HCT116 (cell line): ENCODE measurements around the gene MICA. TPM values are rescaled to one million over a fixed set of nuclear protein-coding genes. Genes with fewer than 3 reads are reported as not detected.

ENCODE experiments used
- ATAC-seq: fragments of 200-7000 bp; cut with Tn5 transposase; 2 replicates; pipeline ENCODE4 v1.9.1; 2020; ENCODE audit warnings: mild to moderate bottlenecking, moderate library complexity
- BruUV-seq: library from RNA; stranded (reverse); fragments of 400-500 nt; replicated peaks from 2 replicates; lab custom pipeline; 2021; lab: Mats Ljungman, UMichigan
- CTCF ChIA-PET: fragments of 300-600 bp; sonication (Branson Sonifier 250); formaldehyde crosslinking; loops from one replicate; lab custom pipeline; 2021; ENCODE audit warnings: antibody characterized with exemption; lab: Charles Lee
- POLR2A ChIA-PET: fragments of 300-600, 350-600 bp; sonication (Branson Sonifier 250); formaldehyde crosslinking; loops from one replicate; lab custom pipeline; 2021; ENCODE audit warnings: antibody characterized with exemption; lab: Charles Lee
- RAD21 ChIA-PET, 2 experiments: fragments of 300-600 bp; sonication (Branson Sonifier 250); formaldehyde crosslinking; loops; one replicate each; lab custom pipeline; 2023; ENCODE audit warnings: low total read pairs in 2 of 2; ENCODE audit not compliant: uncharacterized antibody in 2 of 2, unreplicated experiment in 2 of 2, low non-redundant PET in 1 of 2; lab: Charles Lee
- DNase-seq: peaks from one replicate; pipeline ENCODE4 v3.0.0-alpha.2; 2010; ENCODE audit warnings: low read depth, low spot score
- H2AFZ ChIP-seq: fragments of 200-600 bp; shearing (Covaris generic), sonication (generic); 2 replicates; pipeline ENCODE4 v1.6.1; 2017; ENCODE audit warnings: low read depth, mixed run types, mixed read lengths, antibody characterized with exemption, low read length; ENCODE audit not compliant: poor library complexity, severe bottlenecking
- H3K27ac ChIP-seq: 2 replicates; pipeline ENCODE4 v1.5.1; 2012; ENCODE audit warnings: low read depth, low read length
- H3K27me3 ChIP-seq: fragments of 200-600 bp; sonication (generic); 2 replicates; pipeline ENCODE4 v1.6.1; 2016; ENCODE audit warnings: mixed run types, low read length, mixed read lengths; ENCODE audit not compliant: insufficient read depth
- H3K36me3 ChIP-seq, 2 experiments: fragments of 200-500 bp in 1 of 2; fragments of 200-600 bp in 1 of 2; sonication (Bioruptor generic) in 1 of 2; sonication (generic) in 1 of 2; 2 replicates each; pipeline versions ENCODE4 v1.5.1 to v1.6.1; 2014 to 2016; ENCODE audit warnings: low read length in 2 of 2, inconsistent platforms in 1 of 2, mixed read lengths in 1 of 2, mixed run types in 1 of 2; ENCODE audit not compliant: insufficient read depth in 2 of 2, control insufficient read depth in 1 of 2
- H3K4me1 ChIP-seq, 2 experiments: fragments of 200-600 bp in 1 of 2; sonication (generic) in 1 of 2; 2 replicates each; pipeline versions ENCODE4 v1.5.1 to v1.6.1; 2012 to 2017; ENCODE audit warnings: low read length in 2 of 2, inconsistent platforms in 1 of 2, mild to moderate bottlenecking in 1 of 2, mixed read lengths in 1 of 2, mixed run types in 1 of 2, moderate library complexity in 1 of 2; ENCODE audit not compliant: insufficient read depth in 2 of 2, control insufficient read depth in 1 of 2
- H3K4me2 ChIP-seq: fragments of 200-600 bp; sonication (generic); 2 replicates; pipeline ENCODE4 v1.6.1; 2017; ENCODE audit warnings: mixed run types, low read length, mixed read lengths
- H3K4me3 ChIP-seq, 2 experiments: fragments of 200-600 bp in 1 of 2; sonication (generic) in 1 of 2; replicated peaks in 1 of 2; 2 replicates each; pipeline ENCODE4 v1.5.1; 2011 to 2016; ENCODE audit warnings: low read length in 2 of 2, control low read depth in 1 of 2, low read depth in 1 of 2, mild to moderate bottlenecking in 1 of 2, mixed read lengths in 1 of 2, mixed run types in 1 of 2
- H3K79me2 ChIP-seq: fragments of 200-600 bp; sonication (generic); 2 replicates; pipeline ENCODE4 v1.6.1; 2017; ENCODE audit warnings: mild to moderate bottlenecking, mixed run types, low read length, moderate library complexity, mixed read lengths; ENCODE audit not compliant: insufficient read depth
- H3K9ac ChIP-seq: fragments of 200-600 bp; sonication (generic); 2 replicates; pipeline ENCODE4 v1.6.1; 2016; ENCODE audit warnings: low read length, mixed read lengths
- H3K9me2 ChIP-seq: fragments of 200-600 bp; sonication (generic), shearing (Covaris generic); 2 replicates; pipeline ENCODE4 v1.6.1; 2017; ENCODE audit warnings: mixed run types, mild to moderate bottlenecking, moderate library complexity; ENCODE audit not compliant: insufficient read depth
- H3K9me3 ChIP-seq, 2 experiments: fragments of 200-500 bp in 1 of 2; fragments of 200-600 bp in 1 of 2; sonication (Bioruptor generic) in 1 of 2; sonication (generic) in 1 of 2; 2 replicates each; pipeline ENCODE4 v1.6.1; 2014 to 2017; ENCODE audit warnings: low read length in 2 of 2, mixed read lengths in 2 of 2, inconsistent platforms in 1 of 2, low read depth in 1 of 2, mild to moderate bottlenecking in 1 of 2, mixed run types in 1 of 2, moderate library complexity in 1 of 2; ENCODE audit not compliant: control insufficient read depth in 1 of 2, insufficient read depth in 1 of 2
- H4K20me1 ChIP-seq: fragments of 200-600 bp; sonication (generic), shearing (Covaris generic); 2 replicates; pipeline ENCODE4 v1.6.1; 2017; ENCODE audit warnings: mixed run types, mild to moderate bottlenecking, moderate library complexity; ENCODE audit not compliant: insufficient read depth
- EGR1 ChIP-seq: IDR thresholded peaks from 2 replicates; pipeline ENCODE4 v1.6.1; 2012; ENCODE audit warnings: low read depth
- FOSL1 ChIP-seq: IDR thresholded peaks from 2 replicates; pipeline ENCODE4 v1.6.1; 2012; ENCODE audit warnings: low read depth
- JUND ChIP-seq: IDR thresholded peaks from 2 replicates; pipeline ENCODE4 v1.6.1; 2012
- POLR2A ChIP-seq: IDR thresholded peaks from 2 replicates; pipeline ENCODE4 v1.7.0; 2011; ENCODE audit warnings: borderline replicate concordance; ENCODE audit not compliant: insufficient read depth, insufficient read length; ENCODE audit errors: extremely low read depth
- RAD21 ChIP-seq: IDR thresholded peaks from 2 replicates; pipeline ENCODE4 v1.6.1; 2012; ENCODE audit warnings: low read depth, mild to moderate bottlenecking
- TCF7L2 ChIP-seq: IDR thresholded peaks from 2 replicates; pipeline ENCODE4 v1.7.0; 2011; ENCODE audit warnings: borderline replicate concordance, inconsistent platforms; ENCODE audit not compliant: insufficient read depth, insufficient read length; ENCODE audit errors: extremely low read depth
- YY1 ChIP-seq: IDR thresholded peaks from 2 replicates; pipeline ENCODE4 v1.6.1; 2011; ENCODE audit warnings: low read length, low read depth, moderate library complexity, mild to moderate bottlenecking; ENCODE audit not compliant: insufficient replicate concordance; ENCODE audit errors: extremely low read depth
- ZBTB33 ChIP-seq: IDR thresholded peaks from 2 replicates; pipeline ENCODE4 v1.6.1; 2011; ENCODE audit warnings: mild to moderate bottlenecking, low read length, moderate library complexity; ENCODE audit not compliant: insufficient replicate concordance; ENCODE audit errors: extremely low read depth
- intact Hi-C: fragments of 100-400 bp; cut with micrococcal nuclease; formaldehyde crosslinking; loops from 2 replicates; pipeline ENCODE4 v1.10.0; 2022
- total RNA-seq: library from RNA; stranded (reverse); gene quantifications from one replicate; pipeline ENCODE4 v1.2.1, GENCODE V29; 2021; ENCODE audit not compliant: unreplicated experiment
- TF ChIP-seq, protein P1 (sequence below): IDR thresholded peaks from 2 replicates; pipeline ENCODE4 v1.6.1; 2012; ENCODE audit warnings: low read depth
- TF ChIP-seq, protein P2 (sequence below), 3 experiments: fragments of 200-600 bp in 1 of 3; sonication (generic) in 1 of 3; IDR thresholded peaks in 2 of 3; conservative IDR thresholded peaks in 1 of 3; 2 replicates each; pipeline ENCODE4 v1.5.1; 2012 to 2017; ENCODE audit warnings: low read depth in 2 of 3, low read length in 2 of 3, antibody characterized with exemption in 1 of 3, borderline replicate concordance in 1 of 3, control low read depth in 1 of 3, mild to moderate bottlenecking in 1 of 3, mixed read lengths in 1 of 3, mixed run types in 1 of 3, moderate library complexity in 1 of 3; ENCODE audit not compliant: insufficient read depth in 1 of 3
- TF ChIP-seq, protein P3 (sequence below): IDR thresholded peaks from 2 replicates; pipeline ENCODE4 v1.6.1; 2012

Gene MICA
- total RNA-seq, 1 experiment from 2014 or later, result 24.1 TPM

GRCh38 chr6:31464252-31465184 lies 61.1 kb downstream of the MICA start:
- H4K20me1 ChIP-seq, result no peaks in the 10 kb centered on the region
- H3K4me2 ChIP-seq, result no peak overlapping the region
- CTCF ChIA-PET, result no interaction called here
- BruUV-seq, result no TSS peak
- no peak overlapping the region for H3K4me3 ChIP-seq
- POLR2A ChIA-PET, result no interaction called here
- H3K9me2 ChIP-seq, result no peaks in the 10 kb centered on the region
- H3K27me3 ChIP-seq, result no peaks in the 10 kb centered on the region
- DNase-seq (no peak), ATAC-seq (no peak)
- H3K36me3 ChIP-seq, result 0 out of 4 replicates have a peak, but pooled peaks cover 0 to 5% of the 10 kb centered on the region in 2 experiments
- peaks cover 8 to 20% of the 10 kb centered on the region in 2 experiments for H3K4me1 ChIP-seq
- intact Hi-C loops, result no loop called here
- no peaks in the 10 kb centered on the region for H3K79me2 ChIP-seq
- H3K27ac ChIP-seq, result no peak overlapping the region
- no peak for TF ChIP-seq ZBTB33
- TF ChIP-seq YY1, result no peak
- TF ChIP-seq EGR1, result no peak
- no peak for TF ChIP-seq TCF7L2
- no peak for TF ChIP-seq POLR2A
- no peak for TF ChIP-seq JUND
- TF ChIP-seq RAD21, result no peak
- TF ChIP-seq, protein P1, sequence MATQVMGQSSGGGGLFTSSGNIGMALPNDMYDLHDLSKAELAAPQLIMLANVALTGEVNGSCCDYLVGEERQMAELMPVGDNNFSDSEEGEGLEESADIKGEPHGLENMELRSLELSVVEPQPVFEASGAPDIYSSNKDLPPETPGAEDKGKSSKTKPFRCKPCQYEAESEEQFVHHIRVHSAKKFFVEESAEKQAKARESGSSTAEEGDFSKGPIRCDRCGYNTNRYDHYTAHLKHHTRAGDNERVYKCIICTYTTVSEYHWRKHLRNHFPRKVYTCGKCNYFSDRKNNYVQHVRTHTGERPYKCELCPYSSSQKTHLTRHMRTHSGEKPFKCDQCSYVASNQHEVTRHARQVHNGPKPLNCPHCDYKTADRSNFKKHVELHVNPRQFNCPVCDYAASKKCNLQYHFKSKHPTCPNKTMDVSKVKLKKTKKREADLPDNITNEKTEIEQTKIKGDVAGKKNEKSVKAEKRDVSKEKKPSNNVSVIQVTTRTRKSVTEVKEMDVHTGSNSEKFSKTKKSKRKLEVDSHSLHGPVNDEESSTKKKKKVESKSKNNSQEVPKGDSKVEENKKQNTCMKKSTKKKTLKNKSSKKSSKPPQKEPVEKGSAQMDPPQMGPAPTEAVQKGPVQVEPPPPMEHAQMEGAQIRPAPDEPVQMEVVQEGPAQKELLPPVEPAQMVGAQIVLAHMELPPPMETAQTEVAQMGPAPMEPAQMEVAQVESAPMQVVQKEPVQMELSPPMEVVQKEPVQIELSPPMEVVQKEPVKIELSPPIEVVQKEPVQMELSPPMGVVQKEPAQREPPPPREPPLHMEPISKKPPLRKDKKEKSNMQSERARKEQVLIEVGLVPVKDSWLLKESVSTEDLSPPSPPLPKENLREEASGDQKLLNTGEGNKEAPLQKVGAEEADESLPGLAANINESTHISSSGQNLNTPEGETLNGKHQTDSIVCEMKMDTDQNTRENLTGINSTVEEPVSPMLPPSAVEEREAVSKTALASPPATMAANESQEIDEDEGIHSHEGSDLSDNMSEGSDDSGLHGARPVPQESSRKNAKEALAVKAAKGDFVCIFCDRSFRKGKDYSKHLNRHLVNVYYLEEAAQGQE, result no peak
- TF ChIP-seq FOSL1, result no peak
- TF ChIP-seq, protein P2, sequence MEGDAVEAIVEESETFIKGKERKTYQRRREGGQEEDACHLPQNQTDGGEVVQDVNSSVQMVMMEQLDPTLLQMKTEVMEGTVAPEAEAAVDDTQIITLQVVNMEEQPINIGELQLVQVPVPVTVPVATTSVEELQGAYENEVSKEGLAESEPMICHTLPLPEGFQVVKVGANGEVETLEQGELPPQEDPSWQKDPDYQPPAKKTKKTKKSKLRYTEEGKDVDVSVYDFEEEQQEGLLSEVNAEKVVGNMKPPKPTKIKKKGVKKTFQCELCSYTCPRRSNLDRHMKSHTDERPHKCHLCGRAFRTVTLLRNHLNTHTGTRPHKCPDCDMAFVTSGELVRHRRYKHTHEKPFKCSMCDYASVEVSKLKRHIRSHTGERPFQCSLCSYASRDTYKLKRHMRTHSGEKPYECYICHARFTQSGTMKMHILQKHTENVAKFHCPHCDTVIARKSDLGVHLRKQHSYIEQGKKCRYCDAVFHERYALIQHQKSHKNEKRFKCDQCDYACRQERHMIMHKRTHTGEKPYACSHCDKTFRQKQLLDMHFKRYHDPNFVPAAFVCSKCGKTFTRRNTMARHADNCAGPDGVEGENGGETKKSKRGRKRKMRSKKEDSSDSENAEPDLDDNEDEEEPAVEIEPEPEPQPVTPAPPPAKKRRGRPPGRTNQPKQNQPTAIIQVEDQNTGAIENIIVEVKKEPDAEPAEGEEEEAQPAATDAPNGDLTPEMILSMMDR (IDR thresholded peaks at IDR 0.05 in 2 of 3, conservative IDR thresholded peaks at IDR 0.05 in 1 of 3; ENCODE audit: borderline replicate concordance in 1 of 3, insufficient read depth in 1 of 3, low read depth in 2 of 3, low read length in 2 of 3), result no peak
- TF ChIP-seq, protein P3, sequence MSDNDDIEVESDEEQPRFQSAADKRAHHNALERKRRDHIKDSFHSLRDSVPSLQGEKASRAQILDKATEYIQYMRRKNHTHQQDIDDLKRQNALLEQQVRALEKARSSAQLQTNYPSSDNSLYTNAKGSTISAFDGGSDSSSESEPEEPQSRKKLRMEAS, result no peak
- RAD21 ChIA-PET, result no interaction called here
- no peak overlapping the region for H3K9ac ChIP-seq
- no peak overlapping the region for H2AFZ ChIP-seq
- H3K9me3 ChIP-seq, result no peaks in the 10 kb centered on the region
